Measurements from ENCODE around the gene FCHSD2. TPM values are rescaled to one million over a fixed set of nuclear protein-coding genes. Genes with fewer than 3 reads are reported as not detected.
A peak's percentile ranks its signal among the peaks of the same experiment; 100 is the strongest.

Gene FCHSD2
- total and polyA plus RNA-seq, 2 of the 13 experiments (the other 11 are each of a cell fraction or from before 2014, with no cell fraction given), result 20.5 to 24.8 TPM

DNA sequence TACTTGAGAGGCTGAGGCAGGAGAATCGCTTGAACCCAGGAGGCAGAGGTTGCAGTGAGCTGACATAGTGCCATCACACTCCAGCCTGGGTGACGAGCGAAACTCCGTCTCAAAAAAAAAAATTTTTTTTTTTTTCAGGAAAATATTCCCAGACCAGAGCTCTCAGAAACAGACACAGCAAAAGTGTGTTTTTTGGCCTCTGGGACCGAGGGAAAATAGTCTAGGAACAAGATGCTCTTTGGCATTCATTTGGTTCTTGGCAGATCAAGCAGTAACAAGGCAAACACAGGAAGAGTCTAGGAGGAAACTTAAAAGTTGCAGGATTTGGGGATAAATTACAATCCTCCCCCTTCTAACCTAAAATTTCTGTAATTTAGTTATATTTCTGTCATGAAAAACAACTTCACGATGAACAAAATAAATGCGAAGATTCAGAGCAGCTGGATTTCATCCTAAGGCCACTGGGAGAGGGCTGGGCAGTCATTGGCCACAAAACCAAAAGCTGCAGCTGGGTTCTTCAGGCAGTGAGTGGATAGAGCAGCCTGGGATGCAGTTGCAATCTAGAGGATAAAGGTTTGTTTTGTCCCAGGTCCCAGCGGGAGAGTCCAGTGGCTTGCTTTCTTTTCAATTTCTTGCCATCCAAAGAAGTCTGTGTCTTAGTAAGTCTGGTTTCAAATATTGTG, 308.2 kb downstream of the FCHSD2 start:
- Histone ChIP-seq H3K4me2 (ENCODE audit: low read depth, low read length) (no peak overlapping the region), H3K4me3 (replicated peaks in 1 of 3; ENCODE audit: insufficient read depth in 1 of 3, low read depth in 2 of 3, low read length in 3 of 3) (no peak overlapping the region), H4K20me1 (ENCODE audit: insufficient read depth, low read length) (no peaks in the 10 kb centered on the region), H3K27me3 (ENCODE audit: control insufficient read depth in 1 of 2, insufficient read depth in 2 of 2, low read length in 2 of 2) (no peaks in the 10 kb centered on the region), H2AFZ (ENCODE audit: low read length) (no peak overlapping the region), H3K9ac (ENCODE audit: insufficient read depth, low read depth, low read length) (no peak overlapping the region), H3K36me3 (replicated peaks in 1 of 2; ENCODE audit: control insufficient read depth in 1 of 2, insufficient read depth in 2 of 2, low read length in 2 of 2) (peaks cover 13 to 34% of the 10 kb centered on the region in 2 experiments), H3K79me2 (ENCODE audit: insufficient read depth, low read length) (no peaks in the 10 kb centered on the region), H3K27ac (ENCODE audit: extremely low read length, insufficient read depth, low read length) (no peak overlapping the region), H3K4me1 (ENCODE audit: insufficient read depth, low read length) (0 out of 2 replicates have a peak, but pooled peaks cover 8% of the 10 kb centered on the region), H3K9me3 (ENCODE audit: low read length) (no peaks in the 10 kb centered on the region)
- WGBS (ENCODE audit: low lambda C conversion rate), result 82% methylated on average over 8 of the region's 8 CpGs
- no TSS peak for BruUV-seq (replicated peaks)
- DNase-seq (ENCODE audit: low spot score), result no peak
- ChIA-PET POLR2A (no interaction called here), CTCF (ENCODE audit: low intra/inter-chr PET ratio, low total read pairs) (no interaction called here)
- in situ Hi-C loops (cut with HindIII; ENCODE audit: extremely low pct_ligation_motif_present, low pct_unique_long_range_greater_than_20kb), result no loop called here
- FAIRE-seq, result no peak
- ATAC-seq, result no peak
- TF ChIP-seq GZF1 (CRISPR knock-in tag; IDR thresholded peaks at IDR 0.05) (no peak), STAG1 (CRISPR knock-in tag; IDR thresholded peaks at IDR 0.05) (no peak), HIVEP1 (CRISPR knock-in tag; IDR thresholded peaks at IDR 0.05) (no peak)
- intact Hi-C loops (cut with micrococcal nuclease; ENCODE audit: unreplicated experiment), result no loop called here

DNA sequence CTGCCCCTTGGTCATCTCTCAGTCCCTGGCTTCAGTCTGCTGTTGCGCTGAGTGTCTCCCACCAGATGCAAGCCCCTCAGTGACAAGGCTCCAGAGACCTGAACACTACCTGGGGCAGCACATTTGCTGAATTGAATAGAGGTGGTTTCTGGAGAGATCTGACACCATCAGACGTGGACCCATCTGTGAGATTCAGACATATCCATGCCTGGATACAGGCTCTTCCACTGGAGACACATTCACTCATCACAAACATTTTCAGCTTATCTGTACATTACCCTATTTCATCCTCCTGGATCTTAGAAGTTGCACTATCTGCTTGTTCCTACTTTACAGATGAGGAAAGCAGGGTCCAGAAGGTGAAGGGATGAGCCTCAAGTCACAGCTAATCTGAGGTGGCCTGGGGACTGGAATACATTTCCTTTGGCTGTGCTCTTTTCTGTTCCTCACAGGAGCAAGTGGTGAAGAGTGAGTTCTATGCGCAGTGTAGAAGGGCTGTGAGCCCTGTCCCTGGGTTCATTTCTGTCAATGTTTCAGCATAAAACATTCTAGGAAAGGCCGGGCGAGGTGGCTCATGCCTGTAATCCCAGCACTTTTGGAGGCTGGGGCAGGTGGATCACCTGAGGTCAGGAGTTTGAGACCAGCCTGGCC, 308.9 kb downstream of the FCHSD2 start:
- Histone ChIP-seq H3K36me3 (replicated peaks in 1 of 2; ENCODE audit: control insufficient read depth in 1 of 2, insufficient read depth in 2 of 2, low read length in 2 of 2) (peaks cover 10 to 26% of the 10 kb centered on the region in 2 experiments), H3K9me3 (ENCODE audit: low read length) (no peaks in the 10 kb centered on the region), H3K27me3 (ENCODE audit: control insufficient read depth in 1 of 2, insufficient read depth in 2 of 2, low read length in 2 of 2) (no peaks in the 10 kb centered on the region), H3K4me1 (ENCODE audit: insufficient read depth, low read length) (peaks cover 15% of the 10 kb centered on the region), H3K4me2 (ENCODE audit: low read depth, low read length) (no peak overlapping the region), H2AFZ (ENCODE audit: low read length) (no peak overlapping the region), H3K79me2 (ENCODE audit: insufficient read depth, low read length) (no peaks in the 10 kb centered on the region), H4K20me1 (ENCODE audit: insufficient read depth, low read length) (no peaks in the 10 kb centered on the region), H3K27ac (ENCODE audit: extremely low read length, insufficient read depth, low read length) (no peak overlapping the region), H3K4me3 (replicated peaks in 1 of 3; ENCODE audit: insufficient read depth in 1 of 3, low read depth in 2 of 3, low read length in 3 of 3) (no peak overlapping the region), H3K9ac (ENCODE audit: insufficient read depth, low read depth, low read length) (no peak overlapping the region)
- ChIA-PET CTCF (ENCODE audit: low intra/inter-chr PET ratio, low total read pairs) (no interaction called here), POLR2A (no interaction called here)
- intact Hi-C loops (cut with micrococcal nuclease; ENCODE audit: unreplicated experiment), result no loop called here
- no peak for ATAC-seq
- no peak for FAIRE-seq
- BruUV-seq (replicated peaks), result no TSS peak
- no peak for DNase-seq (ENCODE audit: low spot score)
- TF ChIP-seq HOMEZ (CRISPR knock-in tag; IDR thresholded peaks at IDR 0.05; ENCODE audit: low read depth), result no peak
- TF ChIP-seq RBM22 (optimal IDR thresholded peaks at IDR 0.05; ENCODE audit: low read length), result peak; percentile 68
- TF ChIP-seq, protein P1, sequence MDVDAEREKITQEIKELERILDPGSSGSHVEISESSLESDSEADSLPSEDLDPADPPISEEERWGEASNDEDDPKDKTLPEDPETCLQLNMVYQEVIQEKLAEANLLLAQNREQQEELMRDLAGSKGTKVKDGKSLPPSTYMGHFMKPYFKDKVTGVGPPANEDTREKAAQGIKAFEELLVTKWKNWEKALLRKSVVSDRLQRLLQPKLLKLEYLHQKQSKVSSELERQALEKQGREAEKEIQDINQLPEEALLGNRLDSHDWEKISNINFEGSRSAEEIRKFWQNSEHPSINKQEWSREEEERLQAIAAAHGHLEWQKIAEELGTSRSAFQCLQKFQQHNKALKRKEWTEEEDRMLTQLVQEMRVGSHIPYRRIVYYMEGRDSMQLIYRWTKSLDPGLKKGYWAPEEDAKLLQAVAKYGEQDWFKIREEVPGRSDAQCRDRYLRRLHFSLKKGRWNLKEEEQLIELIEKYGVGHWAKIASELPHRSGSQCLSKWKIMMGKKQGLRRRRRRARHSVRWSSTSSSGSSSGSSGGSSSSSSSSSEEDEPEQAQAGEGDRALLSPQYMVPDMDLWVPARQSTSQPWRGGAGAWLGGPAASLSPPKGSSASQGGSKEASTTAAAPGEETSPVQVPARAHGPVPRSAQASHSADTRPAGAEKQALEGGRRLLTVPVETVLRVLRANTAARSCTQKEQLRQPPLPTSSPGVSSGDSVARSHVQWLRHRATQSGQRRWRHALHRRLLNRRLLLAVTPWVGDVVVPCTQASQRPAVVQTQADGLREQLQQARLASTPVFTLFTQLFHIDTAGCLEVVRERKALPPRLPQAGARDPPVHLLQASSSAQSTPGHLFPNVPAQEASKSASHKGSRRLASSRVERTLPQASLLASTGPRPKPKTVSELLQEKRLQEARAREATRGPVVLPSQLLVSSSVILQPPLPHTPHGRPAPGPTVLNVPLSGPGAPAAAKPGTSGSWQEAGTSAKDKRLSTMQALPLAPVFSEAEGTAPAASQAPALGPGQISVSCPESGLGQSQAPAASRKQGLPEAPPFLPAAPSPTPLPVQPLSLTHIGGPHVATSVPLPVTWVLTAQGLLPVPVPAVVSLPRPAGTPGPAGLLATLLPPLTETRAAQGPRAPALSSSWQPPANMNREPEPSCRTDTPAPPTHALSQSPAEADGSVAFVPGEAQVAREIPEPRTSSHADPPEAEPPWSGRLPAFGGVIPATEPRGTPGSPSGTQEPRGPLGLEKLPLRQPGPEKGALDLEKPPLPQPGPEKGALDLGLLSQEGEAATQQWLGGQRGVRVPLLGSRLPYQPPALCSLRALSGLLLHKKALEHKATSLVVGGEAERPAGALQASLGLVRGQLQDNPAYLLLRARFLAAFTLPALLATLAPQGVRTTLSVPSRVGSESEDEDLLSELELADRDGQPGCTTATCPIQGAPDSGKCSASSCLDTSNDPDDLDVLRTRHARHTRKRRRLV (CRISPR knock-in tag; IDR thresholded peaks at IDR 0.05), result no peak
- in situ Hi-C loops (cut with HindIII; ENCODE audit: extremely low pct_ligation_motif_present, low pct_unique_long_range_greater_than_20kb), result no loop called here
- WGBS (ENCODE audit: low lambda C conversion rate), result 99% methylated on average over 5 of the region's 5 CpGs
